Breast epithelium (tissue), 3 donors: ENCODE results near the gene SLC39A11.

Source experiments
- POLR2A ChIP-seq: fragments of 450-650 bp; IDR thresholded peaks from one replicate; pipeline ENCODE4 v1.6.1; 2016; ENCODE audit warnings: antibody characterized with exemption, mild to moderate bottlenecking, moderate library complexity
- POLR2AphosphoS5 ChIP-seq, 3 donors: sonication (generic); formaldehyde crosslinking; IDR thresholded peaks; one replicate each; pipeline ENCODE4 v1.6.1; 2017; ENCODE audit warnings: antibody characterized with exemption in 3 of 3
- TF ChIP-seq, protein P1 (sequence below), 3 donors: fragments of 450-650 bp; IDR thresholded peaks; one replicate each; pipeline ENCODE4 v1.5.1; 2016 to 2017; ENCODE audit warnings: antibody characterized with exemption in 3 of 3, mild to moderate bottlenecking in 3 of 3, moderate library complexity in 3 of 3

DNA sequence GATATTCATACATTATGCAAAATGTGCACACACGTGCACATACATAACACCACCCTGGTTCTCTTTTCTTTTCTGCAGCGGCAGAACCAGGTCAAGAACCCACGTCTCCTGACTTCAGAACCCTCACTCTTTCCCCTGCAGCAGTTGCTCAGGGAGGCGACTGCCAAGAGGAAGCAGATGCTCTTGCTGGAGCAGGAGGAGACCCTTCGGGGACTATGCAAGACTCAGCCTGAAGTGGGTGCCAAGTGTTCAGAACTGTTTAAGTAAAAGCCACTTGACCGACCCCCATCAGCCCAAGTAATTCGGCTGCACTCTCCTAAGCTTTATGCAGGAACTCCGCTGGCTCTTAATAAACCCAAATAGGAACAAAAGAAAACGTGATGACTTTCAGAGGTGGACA is 193.8 kb downstream of the SLC39A11 start:
- TF ChIP-seq POLR2AphosphoS5 (IDR thresholded peaks at IDR 0.05) (no peak), POLR2A (no peak)
- TF ChIP-seq, protein P1, sequence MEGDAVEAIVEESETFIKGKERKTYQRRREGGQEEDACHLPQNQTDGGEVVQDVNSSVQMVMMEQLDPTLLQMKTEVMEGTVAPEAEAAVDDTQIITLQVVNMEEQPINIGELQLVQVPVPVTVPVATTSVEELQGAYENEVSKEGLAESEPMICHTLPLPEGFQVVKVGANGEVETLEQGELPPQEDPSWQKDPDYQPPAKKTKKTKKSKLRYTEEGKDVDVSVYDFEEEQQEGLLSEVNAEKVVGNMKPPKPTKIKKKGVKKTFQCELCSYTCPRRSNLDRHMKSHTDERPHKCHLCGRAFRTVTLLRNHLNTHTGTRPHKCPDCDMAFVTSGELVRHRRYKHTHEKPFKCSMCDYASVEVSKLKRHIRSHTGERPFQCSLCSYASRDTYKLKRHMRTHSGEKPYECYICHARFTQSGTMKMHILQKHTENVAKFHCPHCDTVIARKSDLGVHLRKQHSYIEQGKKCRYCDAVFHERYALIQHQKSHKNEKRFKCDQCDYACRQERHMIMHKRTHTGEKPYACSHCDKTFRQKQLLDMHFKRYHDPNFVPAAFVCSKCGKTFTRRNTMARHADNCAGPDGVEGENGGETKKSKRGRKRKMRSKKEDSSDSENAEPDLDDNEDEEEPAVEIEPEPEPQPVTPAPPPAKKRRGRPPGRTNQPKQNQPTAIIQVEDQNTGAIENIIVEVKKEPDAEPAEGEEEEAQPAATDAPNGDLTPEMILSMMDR (IDR thresholded peaks at IDR 0.05): no peak
